DND-41 (cell line): ENCODE measurements around the gene PITPNM3.

ENCODE experiments used
- CTCF ChIP-seq: IDR thresholded peaks from 2 replicates; pipeline ENCODE4 v1.5.1; 2012; ENCODE audit warnings: borderline replicate concordance, low read length, moderate library complexity, mild to moderate bottlenecking; ENCODE audit not compliant: poor library complexity, severe bottlenecking; ENCODE audit errors: extremely low read depth
- EZH2 ChIP-seq: IDR thresholded peaks from 3 replicates; pipeline ENCODE4 v1.6.1; 2012; ENCODE audit warnings: borderline replicate concordance, low read depth, mild to moderate bottlenecking, moderate library complexity, low read length, inconsistent platforms; ENCODE audit not compliant: severe bottlenecking

- no peak for TF ChIP-seq CTCF
- no peak for TF ChIP-seq EZH2
Measured at GRCh38 chr17:6583411-6583810, 27.1 kb upstream of the PITPNM3 start.
